Progenitor cell of endocrine pancreas (in vitro differentiated cells): ENCODE results near the gene NOS1. TPM values are rescaled to one million over a fixed set of nuclear protein-coding genes. Genes with fewer than 3 reads are reported as not detected.
"Not testable (repeated sequence)": the region's sequence is repeated elsewhere in the genome, so short reads cannot be mapped to it uniquely, and the experiment has no call there.

Experiments used
- DNase-seq: peaks from one replicate; pipeline ENCODE4 v3.0.0; 2021; ENCODE audit warnings: low spot score; ENCODE audit not compliant: unreplicated experiment
- H3K27ac Mint-ChIP-seq: 2 replicates; pipeline ENCODE4 v1.8.0; 2021; ENCODE audit warnings: mild to moderate bottlenecking, moderate library complexity, mixed read lengths
- H3K27me3 Mint-ChIP-seq: 2 replicates; pipeline ENCODE4 v1.8.0; 2021; ENCODE audit warnings: mixed read lengths
- H3K36me3 Mint-ChIP-seq: 2 replicates; pipeline ENCODE4 v1.8.0; 2022; ENCODE audit warnings: mixed read lengths; ENCODE audit not compliant: insufficient read depth
- H3K4me1 Mint-ChIP-seq: 2 replicates; pipeline ENCODE4 v1.8.0; 2021; ENCODE audit warnings: low read depth, mixed read lengths
- H3K4me3 Mint-ChIP-seq: 2 replicates; pipeline ENCODE4 v1.8.0; 2021; ENCODE audit warnings: low read depth, mild to moderate bottlenecking, moderate library complexity, mixed read lengths
- H3K9me3 Mint-ChIP-seq: 2 replicates; pipeline ENCODE4 v1.8.0; 2021; ENCODE audit warnings: low read depth, mixed read lengths
- total RNA-seq: library from RNA; stranded (reverse); gene quantifications from 2 replicates; pipeline ENCODE4 v1.2.1, GENCODE V29; 2021
- TF ChIP-seq, protein P1 (sequence below): fragments of 200-600 bp; sonication (generic); IDR thresholded peaks from one replicate; pipeline ENCODE4 v1.5.0; 2021; ENCODE audit warnings: antibody characterized with exemption, mild to moderate bottlenecking; ENCODE audit not compliant: unreplicated experiment

Gene NOS1
- total RNA-seq, 1 donor from 2014 or later = 0.48 TPM

DNA sequence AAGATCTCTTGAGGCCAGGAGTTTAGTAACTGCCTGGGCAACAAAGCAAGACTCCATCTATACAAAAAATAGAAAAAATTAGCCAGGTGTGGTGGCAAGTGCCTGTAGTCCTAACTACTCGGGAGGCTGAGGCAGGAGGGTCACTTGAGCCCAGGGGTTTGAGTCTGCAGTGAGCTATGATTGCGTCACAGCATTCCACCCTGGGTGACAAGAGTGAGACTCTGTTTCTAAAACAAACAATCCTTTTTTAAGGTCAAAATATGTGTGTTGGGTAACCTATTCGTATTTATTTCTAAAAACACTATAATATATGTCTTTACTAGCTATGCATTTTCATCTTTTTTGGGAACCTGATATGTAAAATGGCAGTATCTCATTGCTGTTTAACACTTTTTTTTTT lies 178.6 kb downstream of the NOS1 start:
- TF ChIP-seq, protein P1, sequence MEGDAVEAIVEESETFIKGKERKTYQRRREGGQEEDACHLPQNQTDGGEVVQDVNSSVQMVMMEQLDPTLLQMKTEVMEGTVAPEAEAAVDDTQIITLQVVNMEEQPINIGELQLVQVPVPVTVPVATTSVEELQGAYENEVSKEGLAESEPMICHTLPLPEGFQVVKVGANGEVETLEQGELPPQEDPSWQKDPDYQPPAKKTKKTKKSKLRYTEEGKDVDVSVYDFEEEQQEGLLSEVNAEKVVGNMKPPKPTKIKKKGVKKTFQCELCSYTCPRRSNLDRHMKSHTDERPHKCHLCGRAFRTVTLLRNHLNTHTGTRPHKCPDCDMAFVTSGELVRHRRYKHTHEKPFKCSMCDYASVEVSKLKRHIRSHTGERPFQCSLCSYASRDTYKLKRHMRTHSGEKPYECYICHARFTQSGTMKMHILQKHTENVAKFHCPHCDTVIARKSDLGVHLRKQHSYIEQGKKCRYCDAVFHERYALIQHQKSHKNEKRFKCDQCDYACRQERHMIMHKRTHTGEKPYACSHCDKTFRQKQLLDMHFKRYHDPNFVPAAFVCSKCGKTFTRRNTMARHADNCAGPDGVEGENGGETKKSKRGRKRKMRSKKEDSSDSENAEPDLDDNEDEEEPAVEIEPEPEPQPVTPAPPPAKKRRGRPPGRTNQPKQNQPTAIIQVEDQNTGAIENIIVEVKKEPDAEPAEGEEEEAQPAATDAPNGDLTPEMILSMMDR = no peak
- Mint-ChIP-seq H3K36me3 (peaks cover 54% of the 10 kb centered on the region), H3K4me1 (peaks cover 3% of the 10 kb centered on the region), H3K9me3 (peaks cover 4% of the 10 kb centered on the region), H3K27ac (no peak overlapping the region), H3K4me3 (no peak overlapping the region), H3K27me3 (no peaks in the 10 kb centered on the region)
- no peak for DNase-seq

DNA sequence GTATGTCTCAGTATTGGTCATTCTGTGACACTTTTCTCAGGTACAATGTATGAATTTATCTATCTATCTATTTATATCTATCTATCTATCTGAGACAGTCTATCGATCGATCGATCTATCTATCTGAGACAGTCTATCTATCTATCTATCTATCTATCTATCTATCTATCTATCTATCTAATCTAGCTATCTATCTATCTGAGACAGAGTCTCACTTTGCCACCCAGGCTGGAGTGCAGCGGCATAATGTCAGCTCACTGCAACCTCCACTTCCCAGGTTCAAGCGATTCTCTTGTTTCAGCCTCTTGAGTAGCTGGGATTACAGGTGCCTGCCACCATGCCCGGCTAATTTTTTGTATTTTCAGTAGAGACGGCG lies 180.0 kb downstream of the NOS1 start:
- not testable (repeated sequence) for H3K9me3 Mint-ChIP-seq, H3K27me3 Mint-ChIP-seq, H3K4me1 Mint-ChIP-seq, H3K27ac Mint-ChIP-seq, H3K4me3 Mint-ChIP-seq, DNase-seq
- H3K36me3 Mint-ChIP-seq = peaks cover 51% of the 10 kb centered on the region

DNA sequence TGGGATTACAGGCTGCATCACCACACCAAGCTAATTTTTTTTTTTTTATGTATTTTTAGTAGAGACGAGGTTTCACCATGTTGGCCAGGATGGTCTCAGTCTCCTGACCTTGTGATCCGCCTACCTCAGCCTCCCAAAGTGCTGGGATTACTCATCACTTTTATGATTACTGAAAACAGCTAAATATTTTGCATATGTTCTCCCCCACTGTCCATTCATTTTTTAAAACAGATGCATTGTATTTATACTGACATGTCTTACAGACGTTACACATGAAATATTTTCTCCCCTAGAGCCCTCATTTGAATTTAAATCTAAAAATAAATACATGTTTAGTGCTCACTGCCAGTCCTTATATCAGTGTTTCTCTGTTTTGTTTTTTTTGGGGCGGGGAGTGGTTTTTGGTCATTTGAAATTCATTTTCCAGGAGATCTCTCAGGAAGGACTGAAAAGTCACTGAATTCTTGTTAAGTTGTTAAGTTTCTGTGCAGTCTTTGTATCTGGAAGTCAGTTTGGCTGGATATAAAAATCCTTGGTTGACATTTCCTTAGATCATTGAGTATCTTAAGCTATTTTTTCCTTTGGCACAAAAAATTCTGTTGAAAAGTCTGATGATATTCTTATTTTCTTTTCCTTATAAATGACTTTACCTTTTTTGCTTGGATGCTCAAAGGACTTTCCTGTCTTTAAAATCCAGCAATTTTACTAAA lies 180.5 kb downstream of the NOS1 start:
- Mint-ChIP-seq H3K4me3 (no peak overlapping the region), H3K36me3 (peaks cover 55% of the 10 kb centered on the region), H3K27ac (no peak overlapping the region), H3K4me1 (no peaks in the 10 kb centered on the region), H3K9me3 (peaks cover 4% of the 10 kb centered on the region), H3K27me3 (no peaks in the 10 kb centered on the region)
- TF ChIP-seq, protein P1 = no peak
- no peak for DNase-seq

DNA sequence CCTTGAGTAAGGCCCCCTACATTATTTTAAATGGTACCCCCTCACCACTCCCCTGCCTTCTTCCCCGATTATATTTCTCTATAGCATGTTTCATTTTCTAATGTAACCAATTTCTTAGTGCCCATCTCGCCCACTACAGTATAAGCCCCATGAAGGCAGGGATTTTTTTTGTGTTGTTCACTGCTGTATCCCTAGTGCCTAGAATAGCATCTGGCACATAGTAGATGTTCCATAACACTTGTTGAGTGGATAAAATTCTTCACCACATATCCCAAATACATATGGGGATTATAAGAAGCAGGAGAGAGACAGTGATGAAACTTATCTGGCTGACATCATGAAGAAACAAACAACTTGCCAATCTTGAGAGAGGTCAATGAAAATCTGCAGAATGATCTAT lies 182.7 kb downstream of the NOS1 start:
- TF ChIP-seq, protein P1 = no peak
- H3K4me1 Mint-ChIP-seq = no peaks in the 10 kb centered on the region
- peaks cover 51% of the 10 kb centered on the region for H3K36me3 Mint-ChIP-seq
- H3K27ac Mint-ChIP-seq = no peak overlapping the region
- DNase-seq = no peak
- no peak overlapping the region for H3K4me3 Mint-ChIP-seq
- H3K9me3 Mint-ChIP-seq = peaks cover 4% of the 10 kb centered on the region
- H3K27me3 Mint-ChIP-seq = no peaks in the 10 kb centered on the region

DNA sequence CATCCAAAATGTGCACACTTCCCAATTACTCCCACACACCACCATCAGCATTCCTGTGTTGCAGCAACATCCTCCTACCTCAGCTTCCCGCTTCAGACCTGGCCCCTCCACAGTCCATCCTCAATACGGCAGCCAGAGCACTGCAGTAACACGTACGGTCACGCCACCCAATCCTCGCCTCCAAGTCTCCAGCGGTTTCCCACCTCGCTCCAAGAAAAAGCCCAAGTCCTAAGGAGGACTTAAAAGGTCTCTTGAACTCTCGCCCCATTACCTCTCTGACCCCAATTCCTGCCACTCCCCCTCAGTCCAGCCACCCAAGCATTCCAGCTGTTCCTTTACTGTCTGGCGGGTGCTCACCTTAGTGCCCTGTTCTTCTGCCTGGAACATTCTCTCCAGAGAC lies 183.1 kb downstream of the NOS1 start:
- H3K4me3 Mint-ChIP-seq = no peak overlapping the region
- TF ChIP-seq, protein P1 = no peak
- H3K9me3 Mint-ChIP-seq = peaks cover 4% of the 10 kb centered on the region
- no peak overlapping the region for H3K27ac Mint-ChIP-seq
- H3K36me3 Mint-ChIP-seq = peaks cover 51% of the 10 kb centered on the region
- no peaks in the 10 kb centered on the region for H3K4me1 Mint-ChIP-seq
- H3K27me3 Mint-ChIP-seq = no peaks in the 10 kb centered on the region
- no peak for DNase-seq

DNA sequence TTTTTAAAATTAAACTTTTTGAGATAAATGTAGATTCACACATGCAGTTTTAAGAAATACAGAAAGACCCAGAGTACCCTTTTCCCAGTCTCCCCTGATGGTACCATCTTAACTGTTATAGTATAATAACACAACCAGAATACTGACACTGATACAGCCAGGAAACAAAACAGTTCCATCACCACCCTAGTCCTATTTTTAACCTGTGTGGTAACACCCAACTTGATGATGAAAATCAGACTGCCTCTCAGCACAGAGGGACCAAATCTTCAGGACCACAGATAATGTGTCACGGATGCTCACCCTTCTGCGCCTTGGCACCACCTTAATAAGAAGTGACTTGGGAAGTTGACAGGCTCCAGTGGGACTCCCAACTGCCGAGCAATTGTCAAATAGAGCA lies 189.3 kb downstream of the NOS1 start:
- H3K4me1 Mint-ChIP-seq = peaks cover 9% of the 10 kb centered on the region
- no peak overlapping the region for H3K27ac Mint-ChIP-seq
- TF ChIP-seq, protein P1 = no peak
- no peak for DNase-seq
- no peak overlapping the region for H3K4me3 Mint-ChIP-seq
- no peaks in the 10 kb centered on the region for H3K27me3 Mint-ChIP-seq
- no peaks in the 10 kb centered on the region for H3K9me3 Mint-ChIP-seq
- H3K36me3 Mint-ChIP-seq = peaks cover 41% of the 10 kb centered on the region
